Right forelimb (tissue), 1 donor: Measurements from ENCODE around the gene GCNT1.
A peak's percentile ranks its signal among the peaks of the same experiment; 100 is the strongest.
"Not testable (repeated sequence)": the region's sequence is repeated elsewhere in the genome, so short reads cannot be mapped to it uniquely, and the experiment has no call there.

Experiments used
- DNase-seq: peaks from one replicate; pipeline ENCODE4 v3.0.0-alpha.2; 2018

Gene GCNT1

DNA sequence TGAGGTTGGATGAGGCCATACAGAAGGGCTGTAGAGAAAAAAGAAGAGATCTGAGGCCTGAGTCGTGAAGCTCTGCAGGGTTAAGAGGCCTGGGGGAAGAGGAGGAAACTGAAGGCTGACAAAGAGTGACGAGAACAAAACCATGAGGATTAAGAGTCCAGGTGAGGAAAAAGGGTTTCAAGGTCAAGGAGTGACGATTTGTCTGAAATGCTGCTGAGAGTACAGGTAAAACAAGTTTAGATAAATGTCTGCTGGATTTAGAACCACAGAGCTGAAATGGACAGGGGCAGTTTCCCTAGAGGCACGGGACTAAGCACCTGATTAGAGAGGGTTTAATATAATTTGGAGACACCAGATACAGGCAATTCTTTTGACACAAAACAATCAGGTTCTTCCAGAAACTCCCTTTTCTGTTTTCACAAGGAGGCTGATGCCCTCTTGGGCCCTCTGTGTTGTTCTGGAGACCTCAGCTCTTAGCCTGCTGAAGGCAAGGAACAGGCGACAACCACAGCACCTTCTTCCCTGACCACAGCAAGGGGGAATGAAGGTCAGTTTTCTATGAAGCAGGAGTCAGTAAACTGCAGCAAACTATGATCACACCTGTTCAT, 14.6 kb upstream of the GCNT1 start:
- DNase-seq: no peak

DNA sequence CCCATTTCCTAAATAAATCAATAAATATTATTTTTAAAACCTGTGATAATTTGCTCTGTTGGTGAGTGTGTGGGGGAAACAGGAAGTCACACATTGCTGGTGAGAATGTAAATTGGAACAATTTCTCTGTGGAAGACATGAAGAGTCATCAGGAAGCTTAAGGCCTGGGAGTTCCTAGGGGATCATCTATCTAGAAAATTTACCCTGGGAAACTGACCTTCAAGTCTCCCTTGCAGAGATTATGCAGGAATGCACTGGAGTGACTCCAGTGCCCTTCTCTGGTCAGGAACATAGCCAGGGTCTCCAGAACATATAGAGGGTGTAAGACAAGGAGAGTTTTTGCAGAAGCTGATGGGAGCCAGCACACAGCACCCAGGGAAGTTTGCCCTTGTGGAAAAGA, 13.0 kb upstream of the GCNT1 start:
- DNase-seq: no peak

DNA sequence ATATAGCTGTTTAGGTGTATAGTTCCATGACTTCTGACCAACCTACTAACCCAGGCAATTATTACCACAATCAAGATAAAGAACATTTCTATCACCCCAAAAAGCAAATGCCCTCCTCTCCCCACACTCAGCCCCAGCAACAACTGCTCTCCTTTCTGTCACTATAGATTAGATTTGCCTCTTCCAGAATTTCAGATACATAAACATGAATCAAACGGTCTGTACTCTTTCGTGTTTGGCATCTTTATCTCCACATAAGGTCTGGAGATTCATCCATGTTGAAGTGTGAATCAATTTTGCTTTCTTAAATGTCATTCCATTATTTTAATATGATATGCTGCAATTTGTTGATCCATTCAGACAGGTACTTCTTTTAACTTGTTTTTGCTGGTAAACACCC, 10.5 kb upstream of the GCNT1 start:
- no peak for DNase-seq

DNA sequence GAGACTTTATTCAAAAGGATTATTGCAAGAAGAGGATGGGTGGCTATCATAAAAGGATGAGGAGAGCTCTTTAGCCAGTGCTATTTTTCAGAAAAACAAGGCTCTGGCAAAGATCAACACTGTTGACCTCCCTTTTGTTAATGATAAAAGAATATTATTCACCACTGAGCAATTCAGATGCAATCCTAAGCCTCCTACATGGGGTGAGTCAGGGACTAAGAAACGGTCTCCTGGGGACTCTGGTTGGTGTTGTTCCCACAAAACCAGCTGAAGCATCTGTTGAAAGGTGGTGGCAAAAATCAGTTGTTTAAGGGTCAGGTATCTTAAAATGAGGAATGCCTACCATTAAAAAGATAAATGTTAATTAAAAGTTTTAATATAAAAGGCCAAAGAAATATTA, 7.7 kb upstream of the GCNT1 start:
- DNase-seq: no peak

DNA sequence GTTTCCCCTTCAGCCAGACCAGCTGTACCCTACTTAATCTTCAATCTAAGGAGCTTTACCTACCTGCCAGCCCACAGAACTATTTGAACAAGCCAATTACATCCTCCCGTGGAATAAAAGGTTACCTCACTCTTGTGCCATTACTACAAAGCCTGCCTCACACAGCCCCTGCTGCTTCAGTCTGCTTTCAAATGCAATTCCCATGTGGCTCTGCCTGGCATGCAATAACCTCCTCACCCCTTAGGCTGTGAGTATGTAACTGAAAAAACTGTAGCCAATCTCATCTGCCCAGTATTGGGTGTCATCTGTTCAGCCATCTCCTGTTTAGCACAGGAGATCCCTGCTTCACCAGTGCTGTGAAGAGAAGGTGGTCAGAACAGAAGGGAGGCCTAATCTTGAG, 6.1 kb upstream of the GCNT1 start:
- DNase-seq: no peak

DNA sequence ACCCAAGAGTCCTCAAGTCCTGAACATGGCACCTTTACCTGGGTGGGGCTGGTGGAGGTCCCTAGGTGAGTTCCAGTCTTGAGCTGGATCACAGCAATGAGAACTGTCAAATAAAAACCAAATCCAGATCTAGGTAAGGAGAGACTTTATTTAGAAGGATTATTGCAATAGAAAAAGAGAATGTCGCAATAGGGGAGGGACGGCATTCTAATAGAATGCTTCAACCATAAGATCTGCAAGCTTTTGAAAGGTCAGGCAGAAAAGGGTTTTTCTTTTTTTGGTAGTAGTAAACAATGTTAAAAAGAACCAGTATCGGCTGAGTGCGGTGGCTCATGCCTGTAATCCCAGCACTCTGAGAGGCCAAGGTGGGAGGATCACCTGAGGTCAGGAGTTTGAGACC, 5.2 kb upstream of the GCNT1 start:
- DNase-seq: no peak

DNA sequence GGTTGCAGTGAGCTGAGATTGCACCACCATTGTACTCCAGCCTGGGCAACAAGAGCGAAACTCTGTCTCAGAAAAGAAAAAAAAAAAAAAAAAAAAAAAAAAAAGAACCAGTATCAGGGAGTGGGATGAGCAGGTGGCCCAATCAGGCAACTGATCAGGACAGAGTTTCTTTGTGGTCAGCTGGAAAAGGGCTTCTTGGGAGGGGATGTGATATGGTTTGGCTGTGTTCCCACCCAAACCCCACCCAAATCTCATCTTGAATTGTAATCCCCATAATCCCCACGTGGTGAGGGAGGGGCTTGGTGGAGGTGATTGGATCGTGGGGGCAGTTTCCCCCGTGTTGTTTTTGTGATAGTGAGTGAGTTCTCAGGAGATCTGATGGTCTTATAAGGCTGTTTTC, 4.7 kb upstream of the GCNT1 start:
- no peak for DNase-seq

DNA sequence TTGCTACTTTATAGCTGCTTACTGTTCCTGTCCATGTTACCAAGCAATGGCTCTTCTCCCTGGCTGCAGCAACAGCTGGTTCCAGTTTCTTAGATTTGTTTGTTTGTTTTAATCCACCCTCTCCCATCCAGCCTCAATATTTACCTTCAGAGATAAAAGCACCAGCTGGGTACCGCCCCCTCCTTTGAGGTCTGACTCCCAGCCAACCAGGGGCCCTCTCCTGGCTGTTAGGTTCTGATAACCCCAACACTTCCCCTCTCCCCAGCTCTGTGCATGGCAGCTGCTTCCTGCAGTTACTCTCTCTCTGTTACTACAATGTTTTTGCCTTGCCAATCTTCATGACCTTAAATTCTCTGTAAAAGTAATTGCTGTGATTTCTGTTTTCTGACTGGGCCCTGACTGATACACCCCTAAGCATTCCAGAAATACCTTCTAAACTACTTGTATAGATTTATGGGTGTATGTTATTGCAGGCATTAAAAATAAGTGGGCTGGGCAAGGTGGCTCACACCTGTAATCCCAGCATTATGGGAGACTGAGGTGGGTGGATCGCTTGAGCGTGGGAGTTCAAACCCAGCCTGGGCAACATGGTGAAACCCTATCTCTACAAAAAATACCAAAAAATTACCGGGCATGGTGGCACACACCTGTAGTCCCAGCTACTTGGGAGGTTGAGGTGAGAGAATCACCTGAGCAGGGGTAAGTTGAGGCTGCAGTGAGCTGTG, 2.6 kb upstream of the GCNT1 start:
- no peak for DNase-seq

DNA sequence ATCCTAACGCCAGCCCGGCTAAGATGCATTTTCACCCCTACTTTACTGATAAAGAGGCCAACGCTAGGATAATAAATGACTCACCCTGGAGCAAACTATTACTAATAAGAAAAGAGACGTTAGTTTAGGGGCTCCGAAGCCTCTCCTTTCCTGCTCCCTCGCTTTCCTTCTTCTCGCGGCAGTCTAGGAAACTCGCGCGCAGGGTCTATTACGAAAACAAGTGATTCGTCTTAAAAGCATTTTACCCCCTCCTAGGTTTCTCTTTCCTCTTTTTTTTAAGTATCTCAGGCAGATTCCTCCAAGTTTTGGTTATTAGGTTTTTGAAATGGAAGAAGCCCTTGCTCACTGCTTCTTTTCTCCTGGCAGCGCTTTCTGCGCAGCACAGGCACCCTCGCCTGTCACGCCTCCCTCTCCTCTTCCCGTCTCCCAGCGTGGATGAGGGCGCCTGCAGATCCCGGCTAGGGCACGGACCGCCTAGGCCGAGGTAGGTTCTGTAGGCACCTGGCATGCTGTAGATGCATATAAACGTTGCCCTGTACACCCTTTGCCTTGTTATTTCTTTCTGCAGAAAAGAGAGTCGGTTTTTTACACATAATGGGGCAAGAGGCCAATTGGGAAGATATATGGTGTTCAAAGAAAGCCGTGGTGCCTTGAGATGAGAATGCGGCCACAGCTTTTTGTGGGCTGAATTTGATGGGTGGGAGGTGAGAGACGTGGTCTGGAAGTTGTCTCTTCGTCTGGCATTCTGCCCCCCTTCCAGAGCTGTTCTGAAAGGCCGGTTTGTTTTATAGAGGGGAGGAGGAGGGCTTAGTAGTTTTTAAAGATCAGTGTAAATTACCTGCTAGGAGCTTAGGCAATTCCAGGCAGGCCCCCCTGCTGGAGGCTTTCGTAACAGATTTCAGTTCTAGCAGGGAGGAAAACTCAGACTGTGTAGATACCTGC, 983 bp downstream of the GCNT1 start:
- DNase-seq: peak; percentile 57

DNA sequence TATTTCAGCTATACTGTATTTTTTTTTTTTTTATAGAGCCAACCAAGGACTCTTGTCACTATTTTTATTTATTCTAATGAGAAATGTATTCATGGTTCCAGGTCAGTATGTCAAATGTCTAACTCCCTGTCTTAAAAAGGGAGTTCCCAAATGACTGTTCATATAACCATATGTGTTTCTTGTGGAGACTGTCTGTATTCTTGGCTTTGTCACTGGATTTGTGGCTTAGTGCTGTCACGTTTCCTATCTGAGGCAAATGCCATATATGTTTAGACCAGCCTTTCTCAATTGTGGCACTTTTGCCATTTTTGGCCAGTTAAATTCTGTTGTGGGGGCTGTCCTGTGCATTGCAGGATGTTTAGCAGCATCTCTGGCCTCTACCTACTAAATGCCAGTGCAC, 3.1 kb downstream of the GCNT1 start:
- DNase-seq: no peak

DNA sequence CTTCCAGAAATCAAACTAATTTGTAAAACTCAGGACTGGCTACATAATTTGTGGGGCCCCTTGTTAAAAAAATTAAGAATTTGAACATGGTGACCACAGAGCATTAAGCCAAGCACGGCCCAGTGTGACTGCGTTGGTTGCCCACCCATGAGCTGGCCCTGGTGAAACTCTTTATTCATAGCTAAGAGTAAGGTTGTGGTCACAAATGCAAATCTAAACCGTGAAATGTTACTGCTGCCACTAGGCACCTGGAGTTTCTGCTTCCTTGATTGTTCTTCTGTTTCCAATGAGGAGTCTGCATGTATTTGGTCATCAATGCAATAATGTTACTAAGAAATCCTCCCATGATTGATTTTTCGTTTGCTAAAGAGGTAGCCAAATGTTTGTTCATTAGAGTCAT, 4.2 kb downstream of the GCNT1 start:
- DNase-seq: no peak

DNA sequence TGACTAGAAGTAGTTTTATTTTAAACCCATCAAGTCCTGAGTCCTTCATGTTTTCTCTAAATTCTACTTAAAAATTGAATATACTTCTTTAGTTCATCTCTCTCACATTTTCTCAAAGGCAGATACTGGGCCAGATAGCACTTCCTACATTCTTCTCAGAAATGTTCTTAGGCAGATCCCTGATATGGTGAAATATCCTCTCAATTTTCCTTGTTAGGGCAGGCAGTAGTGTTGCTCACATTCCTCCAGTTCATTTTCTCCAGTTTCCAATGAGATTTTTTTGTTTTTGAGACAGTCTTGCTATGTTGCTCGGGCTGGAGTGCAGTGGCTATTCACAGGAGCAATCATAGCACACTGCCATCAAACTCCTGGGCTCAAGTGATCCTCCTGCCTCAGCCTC, 5.7 kb downstream of the GCNT1 start:
- no peak for DNase-seq

DNA sequence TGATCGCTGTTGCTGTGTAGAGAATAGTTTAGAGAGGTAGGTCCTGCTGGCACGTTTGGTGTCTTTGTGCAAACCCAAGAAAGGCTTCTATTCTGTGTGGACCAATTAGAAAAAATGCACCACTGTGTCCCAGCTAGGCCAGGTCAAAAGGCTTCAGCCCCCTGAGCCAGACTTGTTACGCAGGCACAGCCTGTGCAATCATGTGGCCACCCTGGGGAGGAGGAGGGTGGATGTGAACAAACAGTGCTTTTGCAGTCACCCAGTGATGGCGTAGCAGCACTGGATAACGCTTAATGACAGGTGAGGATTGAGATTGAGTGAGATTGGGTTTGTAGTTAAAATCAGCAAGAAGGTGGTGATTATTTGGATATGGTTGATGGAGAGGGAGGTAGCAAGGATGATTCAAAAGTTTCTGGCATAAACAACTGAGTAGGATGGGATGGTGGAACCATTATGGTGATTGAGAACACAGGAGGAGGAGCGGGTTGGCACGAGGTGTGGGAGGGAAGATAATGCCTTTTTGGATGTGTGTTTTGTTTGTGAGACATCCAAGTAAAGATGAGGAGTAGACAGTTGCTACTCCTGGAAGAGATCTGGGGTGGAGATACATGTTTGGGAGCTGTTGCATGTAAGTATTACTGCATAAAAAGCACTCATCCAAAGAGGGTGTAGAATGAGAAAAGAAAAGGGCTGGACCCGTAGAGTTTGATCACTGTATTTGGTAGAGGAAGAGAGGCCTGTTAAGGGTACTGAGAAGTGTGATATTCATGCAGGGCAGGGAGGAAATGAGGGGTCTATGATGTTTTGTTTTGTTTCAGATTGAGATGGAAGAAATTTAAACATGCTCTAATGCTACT, 6.7 kb downstream of the GCNT1 start:
- no peak for DNase-seq

DNA sequence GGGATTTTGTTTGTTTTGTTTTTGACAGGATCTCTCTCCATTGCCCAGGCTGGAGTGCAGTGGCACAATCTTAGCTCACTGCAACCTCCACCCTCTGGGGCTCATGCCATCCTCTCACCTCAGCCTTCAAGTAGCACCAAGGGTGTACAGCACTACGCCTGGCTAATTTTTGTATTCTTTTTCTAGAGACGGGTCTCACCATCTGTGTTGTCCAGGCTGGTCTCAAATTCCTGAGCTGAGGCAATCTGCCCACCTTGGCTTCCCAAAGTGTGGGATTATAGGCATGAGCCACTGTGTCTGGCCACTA, 7.3 kb downstream of the GCNT1 start:
- no peak for DNase-seq

DNA sequence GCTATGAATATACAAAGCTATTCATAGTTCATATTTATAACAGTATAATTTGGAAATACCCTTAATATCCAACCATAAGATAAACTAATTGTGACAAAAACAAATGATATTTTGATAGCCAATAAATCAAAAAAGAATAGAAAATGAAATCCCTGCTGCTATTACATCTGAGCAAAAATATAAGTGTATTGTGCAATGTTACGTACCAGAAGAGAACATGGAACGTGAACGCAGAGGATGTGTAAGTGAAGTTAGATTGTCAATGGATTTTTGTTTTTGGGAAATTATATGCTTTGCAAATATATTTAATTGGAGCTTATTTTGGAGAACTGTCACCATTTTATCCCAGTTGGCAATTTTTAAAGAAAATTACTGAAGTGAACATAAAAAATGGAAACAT, 15.4 kb downstream of the GCNT1 start:
- DNase-seq: no peak

DNA sequence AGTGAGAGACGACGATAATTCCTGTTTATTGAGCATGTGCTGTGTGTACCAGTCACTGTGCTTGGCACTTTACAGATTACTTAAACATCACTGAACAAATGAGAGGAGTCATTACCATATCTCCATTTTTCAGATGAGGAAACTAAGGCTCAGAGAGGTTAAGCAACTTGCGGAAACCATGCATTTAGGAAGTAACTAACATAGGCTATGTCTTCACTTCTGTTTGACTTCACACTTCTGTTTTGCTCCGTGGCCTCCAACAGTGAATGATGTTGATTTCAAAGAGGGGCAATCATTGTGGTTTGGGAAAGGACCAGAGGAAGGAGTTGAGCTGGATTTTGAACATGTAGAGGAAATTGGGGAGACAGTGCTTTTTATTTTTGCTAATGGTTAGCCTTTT, 16.7 kb downstream of the GCNT1 start:
- no peak for DNase-seq

DNA sequence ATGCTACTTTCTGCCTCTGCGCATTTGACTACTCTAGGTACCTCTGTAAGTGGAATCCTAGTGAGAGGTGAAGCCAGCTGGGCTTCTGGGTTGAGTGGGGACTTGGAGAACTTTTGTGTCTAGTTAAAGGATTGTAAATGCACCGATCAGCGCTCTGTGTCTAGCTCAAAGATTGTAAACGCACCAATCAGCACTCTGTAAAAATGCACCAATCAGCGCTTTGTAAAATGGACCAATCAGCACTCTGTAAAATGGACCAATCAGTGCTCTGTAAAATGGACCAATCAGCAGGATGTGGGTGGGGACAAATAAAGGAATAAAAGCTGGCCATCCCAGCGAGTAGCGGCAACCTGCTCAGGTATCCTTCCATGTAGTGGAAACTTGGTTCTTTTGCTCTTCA, 18.8 kb downstream of the GCNT1 start:
- DNase-seq: not testable (repeated sequence)

DNA sequence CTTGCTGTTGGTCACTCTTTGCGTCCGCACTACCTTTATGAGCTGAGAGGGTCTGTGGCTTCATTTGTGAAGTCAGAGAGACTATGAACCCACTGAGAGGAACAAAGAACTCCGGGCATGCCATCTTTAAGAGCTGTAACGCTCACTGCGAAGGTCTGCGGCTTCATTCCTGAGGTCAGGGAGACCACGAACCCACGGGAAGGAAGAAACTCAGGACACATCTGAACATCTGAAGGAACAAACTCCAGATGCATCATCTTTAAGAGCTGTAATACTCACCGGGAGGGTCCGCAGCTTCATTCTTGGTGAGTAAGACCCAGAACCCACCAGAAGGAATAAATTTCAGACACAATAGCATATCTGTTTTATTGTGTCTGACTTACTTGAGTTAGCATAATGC, 19.2 kb downstream of the GCNT1 start:
- DNase-seq: no peak

DNA sequence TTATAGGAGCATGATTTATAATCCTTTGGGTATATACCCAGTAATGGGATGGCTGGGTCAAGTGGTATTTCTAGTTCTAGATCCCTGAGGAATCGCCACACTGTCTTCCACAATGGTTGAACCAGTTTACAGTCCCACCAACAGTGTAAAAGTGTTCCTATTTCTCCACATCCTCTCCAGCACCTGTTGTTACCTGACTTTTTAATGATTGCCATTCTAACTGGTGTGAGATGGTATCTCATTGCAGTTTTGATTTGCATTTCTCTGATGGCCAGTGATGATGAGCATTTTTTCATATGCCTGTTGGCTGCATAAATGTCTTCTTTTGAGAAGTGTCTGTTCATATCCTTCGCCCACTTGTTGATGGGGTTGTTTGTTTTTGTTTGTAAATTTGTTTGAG, 20.4 kb downstream of the GCNT1 start:
- not testable (repeated sequence) for DNase-seq

DNA sequence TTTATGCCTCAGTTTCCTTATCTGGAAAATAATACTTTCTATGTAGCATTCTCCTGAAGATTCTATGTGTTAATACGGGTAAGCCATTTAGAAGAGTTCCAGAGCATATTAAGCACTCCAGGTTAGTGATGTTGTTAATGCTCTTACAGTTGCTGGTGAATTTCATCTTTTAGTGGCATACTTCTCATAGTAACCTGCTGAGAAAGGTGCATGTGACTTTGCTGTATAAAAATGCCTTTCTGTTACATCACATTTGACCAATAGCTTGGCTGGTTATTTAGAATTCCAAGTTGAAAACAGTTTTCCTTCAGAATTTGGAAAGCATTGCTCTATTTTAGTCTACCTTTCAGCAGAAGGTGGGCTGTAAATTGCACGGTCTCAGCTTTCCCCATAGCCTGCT, 27.2 kb downstream of the GCNT1 start:
- DNase-seq: no peak

DNA sequence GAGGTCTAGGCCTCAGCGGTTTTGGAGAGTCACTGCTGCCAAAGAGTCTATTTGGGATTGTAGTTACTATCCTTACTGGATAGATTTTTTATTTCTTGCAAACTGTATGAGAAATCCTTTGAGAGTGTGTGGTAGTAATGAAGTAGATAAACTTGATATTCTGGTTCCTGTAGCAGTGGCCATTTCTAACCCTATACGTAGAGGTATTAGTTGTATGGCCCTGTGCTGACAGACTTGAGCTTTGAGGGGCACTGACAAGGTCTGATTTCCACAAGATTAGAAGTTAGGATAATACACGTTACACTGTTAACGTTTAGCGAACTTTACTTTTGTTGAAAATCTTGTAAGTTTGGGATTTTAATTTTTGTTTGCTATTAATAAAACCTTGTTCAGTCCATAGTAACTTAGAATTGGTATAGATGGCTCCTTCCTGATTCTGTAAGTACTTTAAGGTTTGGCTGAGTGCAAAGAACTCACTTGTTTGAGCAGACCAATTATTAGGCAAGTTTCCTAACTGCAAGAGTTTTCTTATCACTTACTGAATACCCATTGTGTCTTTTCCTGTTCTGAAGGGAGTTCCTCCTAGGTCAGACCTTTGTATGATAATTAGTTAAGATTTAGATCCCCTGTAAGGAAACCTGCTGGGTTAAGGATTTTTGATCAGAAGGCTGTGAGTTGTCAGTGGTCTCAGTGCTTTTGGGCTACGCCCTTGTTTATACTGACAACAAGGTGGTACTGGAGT, 31.4 kb downstream of the GCNT1 start:
- DNase-seq: no peak

DNA sequence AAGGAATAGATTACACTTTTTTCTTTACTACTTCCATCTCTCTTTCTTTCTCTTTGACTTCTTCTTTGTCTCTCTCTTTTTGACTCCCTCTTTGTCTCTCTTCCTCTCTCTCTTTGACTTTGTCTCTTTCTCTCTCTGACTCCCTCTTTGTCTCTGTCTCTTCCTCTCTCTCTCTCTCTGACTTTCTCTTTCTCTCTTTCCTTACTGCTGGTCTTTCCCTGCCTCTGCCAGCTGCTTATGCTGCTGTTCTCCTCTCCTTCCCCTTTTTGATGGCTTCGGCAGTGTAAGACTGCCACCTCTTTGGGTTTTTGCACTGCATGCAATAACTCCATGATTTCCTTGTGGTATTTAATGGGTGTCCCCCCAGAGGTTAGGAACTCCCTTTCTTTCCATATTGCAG, 32.1 kb downstream of the GCNT1 start:
- DNase-seq: not testable (repeated sequence)
